H1 (cell line): ENCODE data around the gene MEIS3.

Experiments used
- ATF3 ChIP-seq: IDR thresholded peaks from 2 replicates; pipeline ENCODE4 v1.6.1; 2011; ENCODE audit warnings: low read depth, mild to moderate bottlenecking, low read length; ENCODE audit not compliant: insufficient read depth
- BCL11A ChIP-seq, 2 experiments: IDR thresholded peaks; one replicate each; pipeline ENCODE4 v1.6.1; 2011; ENCODE audit warnings: low read depth in 2 of 2, low read length in 2 of 2, mild to moderate bottlenecking in 2 of 2
- CTCF ChIP-seq, 3 experiments: IDR thresholded peaks; 1 replicate in 2 of 3; 2 replicates in 1 of 3; pipeline versions ENCODE4 v1.5.1 to v1.6.1; 2011; ENCODE audit warnings: low read length in 3 of 3, mild to moderate bottlenecking in 3 of 3, inconsistent platforms in 2 of 3, low read depth in 1 of 3, moderate library complexity in 1 of 3; ENCODE audit not compliant: insufficient read depth in 1 of 3; ENCODE audit errors: control extremely low read depth in 1 of 3
- EGR1 ChIP-seq: IDR thresholded peaks from 2 replicates; pipeline ENCODE4 v1.6.1; 2011; ENCODE audit warnings: low read depth, low read length, borderline replicate concordance
- EZH2 ChIP-seq: fragments of 200-600 bp; sonication (generic); IDR thresholded peaks from 2 replicates; pipeline ENCODE4 v1.7.1; 2012; ENCODE audit warnings: low read depth, mild to moderate bottlenecking, moderate library complexity, low read length, inconsistent platforms; ENCODE audit not compliant: severe bottlenecking
- JUN ChIP-seq: IDR thresholded peaks from 2 replicates; pipeline ENCODE4 v1.6.1; 2011; ENCODE audit warnings: low read depth, mild to moderate bottlenecking, improper control_type of control experiment, low read length
- KDM5A ChIP-seq: fragments of 200-600 bp; IDR thresholded peaks from 2 replicates; pipeline ENCODE4 v1.7.1; 2012; ENCODE audit warnings: mild to moderate bottlenecking, low read length, inconsistent platforms, mixed read lengths
- POLR2A ChIP-seq, 2 experiments: IDR thresholded peaks; 1 replicate in 1 of 2; 2 replicates in 1 of 2; pipeline ENCODE4 v1.6.1; 2011; ENCODE audit warnings: low read depth in 2 of 2, low read length in 2 of 2, mild to moderate bottlenecking in 2 of 2; ENCODE audit errors: control extremely low read depth in 1 of 2
- POLR2AphosphoS5 ChIP-seq: IDR thresholded peaks from 2 replicates; pipeline ENCODE4 v1.6.1; 2011; ENCODE audit warnings: low read depth, low read length
- SP1 ChIP-seq: IDR thresholded peaks from 2 replicates; pipeline ENCODE4 v1.6.1; 2011; ENCODE audit warnings: low read depth, low read length
- TAF1 ChIP-seq: IDR thresholded peaks from 2 replicates; pipeline ENCODE4 v1.6.1; 2011; ENCODE audit warnings: mild to moderate bottlenecking, low read depth, low read length
- ZNF274 ChIP-seq: IDR thresholded peaks from 2 replicates; pipeline ENCODE4 v1.7.0; 2012; ENCODE audit warnings: low read length, borderline replicate concordance; ENCODE audit errors: extremely low read depth
- TF ChIP-seq, protein P1 (sequence below): IDR thresholded peaks from 2 replicates; pipeline ENCODE4 v1.6.1; 2011; ENCODE audit warnings: low read length, improper control_type of control experiment

DNA sequence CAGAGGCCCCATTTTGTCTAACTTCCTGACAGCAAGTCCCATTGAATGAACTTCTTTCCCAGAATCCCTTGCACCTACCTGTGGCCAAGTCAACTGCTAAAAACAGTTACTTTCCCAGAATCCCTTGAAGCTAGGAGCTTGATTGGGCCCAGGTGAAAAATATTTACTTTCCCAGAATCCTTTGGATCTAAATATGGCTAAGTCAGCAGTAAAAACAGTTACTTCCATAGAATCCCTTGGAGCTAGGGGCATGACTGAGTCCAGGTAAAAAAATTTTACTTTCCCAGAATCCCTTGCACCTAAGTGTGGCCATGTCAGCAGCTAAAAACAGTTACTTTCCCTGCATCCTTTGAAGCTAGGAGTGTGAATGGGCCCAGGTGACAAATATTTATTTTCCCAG is 13.2 kb upstream of the MEIS3 start:
- no peak for TF ChIP-seq CTCF (IDR thresholded peaks at IDR 0.05; ENCODE audit: control extremely low read depth in 1 of 3, insufficient read depth in 1 of 3, low read depth in 1 of 3, low read length in 3 of 3)
- TF ChIP-seq POLR2AphosphoS5 = no peak
- no peak for TF ChIP-seq ZNF274
- no peak for TF ChIP-seq ATF3
- TF ChIP-seq KDM5A = no peak
- no peak for TF ChIP-seq POLR2A (IDR thresholded peaks at IDR 0.05; ENCODE audit: control extremely low read depth in 1 of 2, low read depth in 2 of 2, low read length in 2 of 2)
- TF ChIP-seq EGR1 = no peak
- no peak for TF ChIP-seq JUN
- no peak for TF ChIP-seq BCL11A (IDR thresholded peaks at IDR 0.05; ENCODE audit: low read depth in 2 of 2, low read length in 2 of 2)
- TF ChIP-seq, protein P1, sequence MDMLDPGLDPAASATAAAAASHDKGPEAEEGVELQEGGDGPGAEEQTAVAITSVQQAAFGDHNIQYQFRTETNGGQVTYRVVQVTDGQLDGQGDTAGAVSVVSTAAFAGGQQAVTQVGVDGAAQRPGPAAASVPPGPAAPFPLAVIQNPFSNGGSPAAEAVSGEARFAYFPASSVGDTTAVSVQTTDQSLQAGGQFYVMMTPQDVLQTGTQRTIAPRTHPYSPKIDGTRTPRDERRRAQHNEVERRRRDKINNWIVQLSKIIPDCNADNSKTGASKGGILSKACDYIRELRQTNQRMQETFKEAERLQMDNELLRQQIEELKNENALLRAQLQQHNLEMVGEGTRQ = no peak
- TF ChIP-seq EZH2 = no peak
- TF ChIP-seq SP1 = no peak
- TF ChIP-seq TAF1 = no peak
